Measurements from ENCODE around the gene CNOT4.
A peak's percentile ranks its signal among the peaks of the same experiment; 100 is the strongest.
"Not testable (repeated sequence)": the region's sequence is repeated elsewhere in the genome, so short reads cannot be mapped to it uniquely, and the experiment has no call there.

CNOT4 gene

GRCh38 chr7:135514856-135515255, 5.0 kb upstream of the CNOT4 start:
- no peak for DNase-seq (ENCODE audit: low read depth)

GRCh38 chr7:135512135-135512887, 2.4 kb upstream of the CNOT4 start:
- DNase-seq (ENCODE audit: low read depth), result no peak

GRCh38 chr7:135510592-135511183, 786 bp upstream of the CNOT4 start:
- DNase-seq (ENCODE audit: low read depth), result no peak

GRCh38 chr7:135509589-135509838, 388 bp downstream of the CNOT4 start:
- no peak for DNase-seq (ENCODE audit: low read depth)

GRCh38 chr7:135508883-135509588, 866 bp downstream of the CNOT4 start:
- peak; percentile 3 for DNase-seq (ENCODE audit: low read depth)

- DNase-seq (ENCODE audit: low read depth), result no peak
Observed at GRCh38 chr7:135501402-135501801, 8.5 kb downstream of the CNOT4 start.

GRCh38 chr7:135499818-135500217, 10.1 kb downstream of the CNOT4 start:
- no peak for DNase-seq (ENCODE audit: low read depth)

- DNase-seq (ENCODE audit: low read depth), result not testable (repeated sequence)
Observed at GRCh38 chr7:135497161-135497560, 12.7 kb downstream of the CNOT4 start.

GRCh38 chr7:135493362-135493761, 16.5 kb downstream of the CNOT4 start:
- DNase-seq (ENCODE audit: low read depth), result no peak

- DNase-seq (ENCODE audit: low read depth), result no peak
Observed at GRCh38 chr7:135492151-135492550, 17.8 kb downstream of the CNOT4 start.

- no peak for DNase-seq (ENCODE audit: low read depth)
Observed at GRCh38 chr7:135490783-135491182, 19.1 kb downstream of the CNOT4 start.

- no peak for DNase-seq (ENCODE audit: low read depth)
Observed at GRCh38 chr7:135489791-135490190, 20.1 kb downstream of the CNOT4 start.

- DNase-seq (ENCODE audit: low read depth), result no peak
Observed at GRCh38 chr7:135486261-135486920, 23.5 kb downstream of the CNOT4 start.

GRCh38 chr7:135481598-135481979, 28.3 kb downstream of the CNOT4 start:
- no peak for DNase-seq (ENCODE audit: low read depth)

- DNase-seq (ENCODE audit: low read depth), result no peak
Observed at GRCh38 chr7:135480966-135481597, 28.8 kb downstream of the CNOT4 start.

GRCh38 chr7:135475521-135475920, 34.4 kb downstream of the CNOT4 start:
- no peak for DNase-seq (ENCODE audit: low read depth)

GRCh38 chr7:135469705-135470104, 40.2 kb downstream of the CNOT4 start:
- not testable (repeated sequence) for DNase-seq (ENCODE audit: low read depth)

GRCh38 chr7:135467207-135467711, 42.6 kb downstream of the CNOT4 start:
- DNase-seq (ENCODE audit: low read depth), result no peak

- DNase-seq (ENCODE audit: low read depth), result no peak
Observed at GRCh38 chr7:135466442-135467206, 43.3 kb downstream of the CNOT4 start.

- DNase-seq (ENCODE audit: low read depth), result no peak
Observed at GRCh38 chr7:135463908-135464307, 46.0 kb downstream of the CNOT4 start.

GRCh38 chr7:135459951-135460567, 49.8 kb downstream of the CNOT4 start:
- DNase-seq (ENCODE audit: low read depth), result no peak
